Tibial artery (tissue), 4 donors: ENCODE results near the gene CCNH.

Source experiments
- DNase-seq, 2 donors: peaks; one replicate each; pipeline ENCODE4 v3.0.0-alpha.2; 2019
- H3K27ac ChIP-seq, 2 donors: fragments of 200-600 bp; sonication (generic) in 1 of 2; 1 replicate in 1 of 2; 2 replicates in 1 of 2; pipeline ENCODE4 v1.5.1; 2018 to 2019; ENCODE audit warnings: mild to moderate bottlenecking in 1 of 2
- H3K27me3 ChIP-seq, 2 donors: fragments of 200-600 bp; sonication (generic) in 1 of 2; one replicate each; pipeline versions ENCODE4 v1.5.1 to v1.6.0; 2016 to 2019
- H3K36me3 ChIP-seq, 3 donors: fragments of 200-600 bp; sonication (generic) in 2 of 3; one replicate each; pipeline ENCODE4 v1.5.1; 2016 to 2019; ENCODE audit warnings: mild to moderate bottlenecking in 2 of 3
- H3K4me1 ChIP-seq, 4 donors: fragments of 200-600 bp; sonication (generic) in 2 of 4; 1 replicate in 3 of 4; 2 replicates in 1 of 4; pipeline ENCODE4 v1.5.1; 2016 to 2019
- H3K4me3 ChIP-seq, 2 donors: fragments of 200-600 bp; sonication (generic) in 1 of 2; 1 replicate in 1 of 2; 2 replicates in 1 of 2; pipeline ENCODE4 v1.5.1; 2018 to 2019; ENCODE audit warnings: mild to moderate bottlenecking in 2 of 2
- H3K9me3 ChIP-seq, 3 donors: fragments of 200-600 bp; sonication (generic) in 1 of 3; one replicate each; pipeline ENCODE4 v1.5.1; 2016 to 2019
- CTCF ChIP-seq, 2 experiments: fragments of 200-600 bp in 1 of 2; fragments of 450-650 bp in 1 of 2; IDR thresholded peaks; one replicate each; pipeline ENCODE4 v1.5.1; 2017 to 2019; ENCODE audit warnings: antibody characterized with exemption in 2 of 2, mild to moderate bottlenecking in 1 of 2, moderate library complexity in 1 of 2
- intact Hi-C: fragments of 100-400 bp; cut with DNase I; formaldehyde crosslinking; loops from one replicate; pipeline ENCODE4 v1.15.0; 2023; ENCODE audit warnings: low total_unique reads

The CCNH gene

DNA sequence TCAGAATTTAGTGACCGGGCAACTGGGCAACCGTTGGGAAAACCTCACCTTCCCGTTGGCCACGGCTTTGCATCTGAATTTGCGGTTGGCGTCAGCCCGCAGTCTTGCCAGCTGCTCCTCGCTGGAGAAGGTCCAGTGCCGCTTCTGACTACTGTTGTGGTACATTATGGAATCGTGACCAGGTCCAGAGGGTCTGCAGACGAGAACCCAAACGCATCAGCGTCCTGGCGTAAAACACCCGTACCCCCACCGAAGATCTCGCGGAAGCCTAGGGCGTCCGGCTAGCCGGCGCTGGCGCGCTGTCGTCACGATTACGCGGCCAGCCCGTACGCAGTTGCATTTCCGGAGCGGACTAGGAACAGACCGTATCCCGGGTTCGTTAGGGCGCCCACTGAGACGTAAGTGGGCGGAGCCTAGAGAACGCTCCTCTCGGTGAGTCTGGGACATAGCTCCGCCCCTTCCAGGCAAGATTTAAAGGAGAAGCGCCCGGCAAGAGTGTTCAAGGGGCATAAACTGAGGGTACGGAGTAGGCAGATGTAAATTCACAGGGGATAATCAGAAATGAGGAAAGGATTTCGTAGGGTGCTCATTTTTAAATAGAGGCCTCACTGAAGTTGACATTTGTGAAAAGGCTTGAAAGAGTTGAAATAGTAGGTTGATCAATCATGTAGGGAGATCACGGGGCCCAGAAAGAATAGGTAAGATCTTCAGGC lies at the start of gene CCNH:
CCNH (minus strand) TSS at position 301 of the 713 bp plus-strand sequence; CDS start at position 165, 136 bp downstream.
- H3K4me3 ChIP-seq: peak within 1 kb of the TSS; percentile 86 to 90
- TF ChIP-seq CTCF (IDR thresholded peaks at IDR 0.05): no peak
- intact Hi-C loops: loop anchor here (10.0 kb wide), 1 partner anchor 148 kb away; the partner anchor contains the start of gene RASA1
- peaks cover 12 to 21% (median 18%) of the 10 kb centered on the region in 3 donors for H3K36me3 ChIP-seq
- DNase-seq: peak; percentile 99
- peaks cover 0 to 28% (median 12%) of the 10 kb centered on the region in 4 donors for H3K4me1 ChIP-seq
- no peaks in the 10 kb centered on the region for H3K27me3 ChIP-seq
- H3K9me3 ChIP-seq: no peaks in the 10 kb centered on the region
- peak within 1 kb of the TSS; percentile 98 to 99 for H3K27ac ChIP-seq

- no peak overlapping the region for H3K27ac ChIP-seq
- no peak overlapping the region for H3K4me3 ChIP-seq
These were observed 45.0 kb upstream of the CCNH start for GRCh38 chr5:87457706-87458105.

DNA sequence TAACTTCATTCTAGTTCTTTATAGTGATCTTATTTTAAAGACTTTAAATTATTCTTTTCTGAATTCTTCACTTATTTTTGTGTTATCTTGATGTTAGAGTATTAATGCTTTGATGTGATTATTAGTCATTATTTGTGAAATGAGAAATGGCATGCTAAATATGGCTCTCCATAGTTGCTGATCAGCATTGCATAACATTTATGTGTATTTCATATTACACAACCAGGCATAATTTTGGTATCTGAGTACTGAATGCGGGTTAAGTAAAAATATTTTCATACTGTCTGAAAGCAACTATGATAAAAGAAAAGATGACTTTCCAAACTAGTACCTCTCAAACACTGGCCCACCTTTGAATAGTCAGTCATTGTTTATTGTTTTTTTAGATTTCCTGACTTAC lies 41.1 kb upstream of the CCNH start:
- DNase-seq: no peak
- H3K36me3 ChIP-seq: no peaks in the 10 kb centered on the region
- H3K27me3 ChIP-seq: no peaks in the 10 kb centered on the region
- no peak overlapping the region for H3K27ac ChIP-seq
- no peaks in the 10 kb centered on the region for H3K4me1 ChIP-seq
- no peak overlapping the region for H3K4me3 ChIP-seq
- no peak for TF ChIP-seq CTCF (IDR thresholded peaks at IDR 0.05)
- intact Hi-C loops: no loop called here
- no peaks in the 10 kb centered on the region for H3K9me3 ChIP-seq

More at GRCh38 chr5:87457706-87458105, 45.0 kb upstream of the CCNH start:
- H3K9me3 ChIP-seq: no peaks in the 10 kb centered on the region
- no peaks in the 10 kb centered on the region for H3K4me1 ChIP-seq
- H3K27me3 ChIP-seq: no peaks in the 10 kb centered on the region
- no peaks in the 10 kb centered on the region for H3K36me3 ChIP-seq
- DNase-seq: no peak
- intact Hi-C loops: no loop called here
- TF ChIP-seq CTCF (IDR thresholded peaks at IDR 0.05): no peak

GRCh38 chr5:87452837-87453236 lies 40.1 kb upstream of the CCNH start:
- no peak for DNase-seq
- no peaks in the 10 kb centered on the region for H3K4me1 ChIP-seq
- intact Hi-C loops: no loop called here
- TF ChIP-seq CTCF (IDR thresholded peaks at IDR 0.05): no peak
- no peaks in the 10 kb centered on the region for H3K27me3 ChIP-seq
- no peak overlapping the region for H3K4me3 ChIP-seq
- H3K9me3 ChIP-seq: no peaks in the 10 kb centered on the region
- no peak overlapping the region for H3K27ac ChIP-seq
- H3K36me3 ChIP-seq: no peaks in the 10 kb centered on the region

DNA sequence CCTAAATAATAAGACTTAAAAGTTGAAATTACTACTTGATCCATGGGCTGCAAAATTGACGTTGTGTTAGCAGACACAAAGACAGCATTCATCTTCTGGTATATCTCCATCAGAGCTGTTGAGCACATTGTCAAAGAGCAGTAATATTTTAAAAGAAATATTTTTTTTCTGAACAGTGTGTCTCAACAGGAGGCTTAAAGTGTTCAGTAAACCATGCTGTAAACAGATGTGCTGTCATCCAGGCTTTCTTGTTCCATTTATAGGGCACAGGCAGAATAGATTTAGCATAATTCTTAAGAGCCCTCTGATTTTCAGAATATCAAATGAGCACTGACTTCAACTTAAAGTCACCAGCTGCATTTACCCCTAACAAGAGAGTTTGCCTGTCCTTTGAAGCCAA lies 29.7 kb upstream of the CCNH start:
- Histone ChIP-seq H3K4me1 (no peaks in the 10 kb centered on the region), H3K4me3 (no peak overlapping the region), H3K9me3 (peaks cover 0 to 6% (median 0%) of the 10 kb centered on the region in 3 donors), H3K27ac (no peak overlapping the region), H3K36me3 (no peaks in the 10 kb centered on the region), H3K27me3 (no peaks in the 10 kb centered on the region)
- TF ChIP-seq CTCF (IDR thresholded peaks at IDR 0.05): no peak
- intact Hi-C loops: no loop called here
- DNase-seq: no peak
